HEK293 (cell line): ENCODE results near the gene CENPT.

Experiments used
- EGR2 ChIP-seq: fragments of 450-650 bp; formaldehyde crosslinking; IDR thresholded peaks from 2 replicates; pipeline ENCODE4 v1.5.1; 2016; ENCODE audit warnings: low read depth, missing biosample characterization, missing genetic modification characterization
- HOXC10 ChIP-seq: sonication (generic); formaldehyde crosslinking; IDR thresholded peaks from 2 replicates; pipeline ENCODE4 v1.8.1; 2023; ENCODE audit warnings: mild to moderate bottlenecking, missing genetic modification reagents
- HOXD13 ChIP-seq: sonication (generic); formaldehyde crosslinking; IDR thresholded peaks from 2 replicates; pipeline ENCODE4 v1.8.0; 2022; ENCODE audit warnings: missing genetic modification reagents, borderline replicate concordance
- KLF7 ChIP-seq: fragments of 450-650 bp; formaldehyde crosslinking; IDR thresholded peaks from 2 replicates; pipeline ENCODE4 v1.5.1; 2016; ENCODE audit warnings: missing biosample characterization, missing genetic modification characterization, borderline replicate concordance
- PRDM10 ChIP-seq: fragments of 450-650 bp; formaldehyde crosslinking; IDR thresholded peaks from 2 replicates; pipeline ENCODE4 v1.5.1; 2016; ENCODE audit warnings: missing biosample characterization, missing genetic modification characterization
- SP3 ChIP-seq: fragments of 450-650 bp; formaldehyde crosslinking; IDR thresholded peaks from 2 replicates; pipeline ENCODE4 v1.5.1; 2016; ENCODE audit warnings: missing biosample characterization, missing genetic modification characterization
- ZBTB20 ChIP-seq: fragments of 450-650 bp; formaldehyde crosslinking; IDR thresholded peaks from 2 replicates; pipeline ENCODE4 v1.5.1; 2016; ENCODE audit warnings: missing biosample characterization, missing genetic modification characterization
- ZBTB6 ChIP-seq: fragments of 450-650 bp; formaldehyde crosslinking; IDR thresholded peaks from 2 replicates; pipeline ENCODE4 v1.5.1; 2017; ENCODE audit warnings: missing biosample characterization, missing genetic modification characterization
- ZNF148 ChIP-seq: fragments of 450-650 bp; formaldehyde crosslinking; IDR thresholded peaks from 2 replicates; pipeline ENCODE4 v1.5.0; 2017; ENCODE audit warnings: missing biosample characterization, missing genetic modification characterization, borderline replicate concordance
- ZNF2 ChIP-seq: fragments of 450-650 bp; formaldehyde crosslinking; IDR thresholded peaks from 2 replicates; pipeline ENCODE4 v1.5.1; 2016; ENCODE audit warnings: missing biosample characterization, missing genetic modification characterization
- ZNF211 ChIP-seq: fragments of 450-650 bp; formaldehyde crosslinking; IDR thresholded peaks from 2 replicates; pipeline ENCODE4 v1.5.1; 2016; ENCODE audit warnings: low read depth, missing biosample characterization, missing genetic modification characterization
- ZNF302 ChIP-seq: fragments of 450-650 bp; formaldehyde crosslinking; IDR thresholded peaks from 2 replicates; pipeline ENCODE4 v1.5.1; 2016; ENCODE audit warnings: missing biosample characterization, missing genetic modification characterization, low read depth
- ZNF335 ChIP-seq: fragments of 450-650 bp; formaldehyde crosslinking; conservative IDR thresholded peaks from 2 replicates; pipeline ENCODE4 v1.5.1; 2016; ENCODE audit warnings: missing biosample characterization, missing genetic modification characterization
- ZNF37A ChIP-seq: fragments of 450-650 bp; IDR thresholded peaks from 2 replicates; pipeline ENCODE4 v1.5.1; 2018; ENCODE audit warnings: missing biosample characterization, missing genetic modification characterization
- ZNF585B ChIP-seq: fragments of 450-650 bp; formaldehyde crosslinking; IDR thresholded peaks from 2 replicates; pipeline ENCODE4 v1.5.1; 2016; ENCODE audit warnings: missing biosample characterization, missing genetic modification characterization
- ZNF660 ChIP-seq: fragments of 450-650 bp; IDR thresholded peaks from 2 replicates; pipeline ENCODE4 v1.5.1; 2018; ENCODE audit warnings: missing biosample characterization, mild to moderate bottlenecking, missing genetic modification characterization
- ZXDB ChIP-seq: fragments of 450-650 bp; formaldehyde crosslinking; IDR thresholded peaks from 2 replicates; pipeline ENCODE4 v1.5.1; 2016; ENCODE audit warnings: missing biosample characterization, missing genetic modification characterization
- TF ChIP-seq, protein P1 (sequence below): fragments of 450-650 bp; formaldehyde crosslinking; IDR thresholded peaks from 2 replicates; pipeline ENCODE4 v1.5.1; 2016; ENCODE audit warnings: missing biosample characterization, missing genetic modification characterization, borderline replicate concordance
- TF ChIP-seq, protein P2 (sequence below): fragments of 450-650 bp; formaldehyde crosslinking; IDR thresholded peaks from 2 replicates; pipeline ENCODE4 v1.5.1; 2017; ENCODE audit warnings: missing biosample characterization, mild to moderate bottlenecking, missing genetic modification characterization, moderate library complexity
- TF ChIP-seq, protein P3 (sequence below): fragments of 450-650 bp; IDR thresholded peaks from 2 replicates; pipeline ENCODE4 v1.5.1; 2018; ENCODE audit warnings: missing biosample characterization, mild to moderate bottlenecking, missing genetic modification characterization

The CENPT gene

DNA sequence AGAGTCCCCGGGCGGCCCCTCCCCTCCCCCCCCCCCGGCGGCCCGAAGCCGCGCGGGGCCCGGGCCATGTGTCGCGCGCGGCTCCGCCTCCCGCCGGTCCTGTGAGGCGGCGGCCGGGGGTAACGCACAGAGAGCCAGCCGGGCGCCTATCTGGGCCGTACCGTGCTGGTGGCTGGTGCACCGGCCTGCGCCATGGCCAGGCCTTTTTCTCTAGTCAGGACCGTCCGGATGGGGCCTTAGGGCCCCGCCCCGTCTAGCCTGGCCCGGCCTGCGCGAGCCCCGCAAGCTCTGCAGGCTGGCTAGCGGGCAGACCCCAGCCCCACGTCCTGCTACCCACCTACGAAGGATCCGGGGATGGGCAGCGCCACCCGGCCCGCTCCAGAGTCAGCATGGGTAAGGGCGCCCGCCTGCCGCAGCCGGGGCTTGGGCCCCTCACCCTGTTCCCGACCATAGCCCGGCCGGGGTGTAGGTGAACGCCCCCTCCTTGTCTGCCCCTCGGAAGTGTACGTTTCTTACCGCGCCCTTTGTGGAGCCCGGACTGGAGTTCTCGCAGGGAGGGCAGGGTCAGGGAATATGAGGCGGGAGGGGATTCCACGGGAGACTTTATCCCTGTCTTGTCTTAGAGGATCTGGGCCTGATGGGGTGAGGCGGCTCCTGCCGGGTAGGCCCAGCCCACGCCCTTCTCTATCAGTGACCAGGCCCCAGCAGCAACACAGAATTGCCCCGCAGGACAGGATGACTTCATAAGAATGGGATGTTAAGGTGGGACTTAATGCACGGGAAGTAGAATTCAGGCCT, at the start of gene CENPT (continued):
- TF ChIP-seq ZNF148 (no peak), ZNF37A (no peak), ZNF660 (tag by site-specific recombination) (peak; percentile 46; the same call in 1 of the 2 replicates), HOXC10 (CRISPR knock-in tag) (no peak), EGR2 (tag by site-specific recombination) (peak; percentile 60), HOXD13 (CRISPR knock-in tag) (no peak), PRDM10 (tag by site-specific recombination) (0 out of 2 replicates have a peak, but pooled peaks have one; percentile 25), ZXDB (tag by site-specific recombination) (0 out of 2 replicates have a peak, but pooled peaks have one; percentile 49), ZNF585B (tag by site-specific recombination) (0 out of 2 replicates have a peak, but pooled peaks have one; percentile 3), ZNF302 (tag by site-specific recombination) (no peak), KLF7 (tag by site-specific recombination) (peak; percentile 57; the same call in 1 of the 2 replicates), ZNF335 (peak; percentile 80), SP3 (peak; percentile 55; the same call in 1 of the 2 replicates), ZBTB6 (tag by site-specific recombination) (no peak), ZNF2 (tag by site-specific recombination) (no peak), ZNF211 (tag by site-specific recombination) (no peak), ZBTB20 (tag by site-specific recombination) (0 out of 2 replicates have a peak, but pooled peaks have one; percentile 55)
- TF ChIP-seq, protein P1, sequence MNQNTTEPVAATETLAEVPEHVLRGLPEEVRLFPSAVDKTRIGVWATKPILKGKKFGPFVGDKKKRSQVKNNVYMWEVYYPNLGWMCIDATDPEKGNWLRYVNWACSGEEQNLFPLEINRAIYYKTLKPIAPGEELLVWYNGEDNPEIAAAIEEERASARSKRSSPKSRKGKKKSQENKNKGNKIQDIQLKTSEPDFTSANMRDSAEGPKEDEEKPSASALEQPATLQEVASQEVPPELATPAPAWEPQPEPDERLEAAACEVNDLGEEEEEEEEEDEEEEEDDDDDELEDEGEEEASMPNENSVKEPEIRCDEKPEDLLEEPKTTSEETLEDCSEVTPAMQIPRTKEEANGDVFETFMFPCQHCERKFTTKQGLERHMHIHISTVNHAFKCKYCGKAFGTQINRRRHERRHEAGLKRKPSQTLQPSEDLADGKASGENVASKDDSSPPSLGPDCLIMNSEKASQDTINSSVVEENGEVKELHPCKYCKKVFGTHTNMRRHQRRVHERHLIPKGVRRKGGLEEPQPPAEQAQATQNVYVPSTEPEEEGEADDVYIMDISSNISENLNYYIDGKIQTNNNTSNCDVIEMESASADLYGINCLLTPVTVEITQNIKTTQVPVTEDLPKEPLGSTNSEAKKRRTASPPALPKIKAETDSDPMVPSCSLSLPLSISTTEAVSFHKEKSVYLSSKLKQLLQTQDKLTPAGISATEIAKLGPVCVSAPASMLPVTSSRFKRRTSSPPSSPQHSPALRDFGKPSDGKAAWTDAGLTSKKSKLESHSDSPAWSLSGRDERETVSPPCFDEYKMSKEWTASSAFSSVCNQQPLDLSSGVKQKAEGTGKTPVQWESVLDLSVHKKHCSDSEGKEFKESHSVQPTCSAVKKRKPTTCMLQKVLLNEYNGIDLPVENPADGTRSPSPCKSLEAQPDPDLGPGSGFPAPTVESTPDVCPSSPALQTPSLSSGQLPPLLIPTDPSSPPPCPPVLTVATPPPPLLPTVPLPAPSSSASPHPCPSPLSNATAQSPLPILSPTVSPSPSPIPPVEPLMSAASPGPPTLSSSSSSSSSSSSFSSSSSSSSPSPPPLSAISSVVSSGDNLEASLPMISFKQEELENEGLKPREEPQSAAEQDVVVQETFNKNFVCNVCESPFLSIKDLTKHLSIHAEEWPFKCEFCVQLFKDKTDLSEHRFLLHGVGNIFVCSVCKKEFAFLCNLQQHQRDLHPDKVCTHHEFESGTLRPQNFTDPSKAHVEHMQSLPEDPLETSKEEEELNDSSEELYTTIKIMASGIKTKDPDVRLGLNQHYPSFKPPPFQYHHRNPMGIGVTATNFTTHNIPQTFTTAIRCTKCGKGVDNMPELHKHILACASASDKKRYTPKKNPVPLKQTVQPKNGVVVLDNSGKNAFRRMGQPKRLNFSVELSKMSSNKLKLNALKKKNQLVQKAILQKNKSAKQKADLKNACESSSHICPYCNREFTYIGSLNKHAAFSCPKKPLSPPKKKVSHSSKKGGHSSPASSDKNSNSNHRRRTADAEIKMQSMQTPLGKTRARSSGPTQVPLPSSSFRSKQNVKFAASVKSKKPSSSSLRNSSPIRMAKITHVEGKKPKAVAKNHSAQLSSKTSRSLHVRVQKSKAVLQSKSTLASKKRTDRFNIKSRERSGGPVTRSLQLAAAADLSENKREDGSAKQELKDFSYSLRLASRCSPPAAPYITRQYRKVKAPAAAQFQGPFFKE: peak; percentile 46; the same call in 1 of the 2 replicates
- TF ChIP-seq, protein P2, sequence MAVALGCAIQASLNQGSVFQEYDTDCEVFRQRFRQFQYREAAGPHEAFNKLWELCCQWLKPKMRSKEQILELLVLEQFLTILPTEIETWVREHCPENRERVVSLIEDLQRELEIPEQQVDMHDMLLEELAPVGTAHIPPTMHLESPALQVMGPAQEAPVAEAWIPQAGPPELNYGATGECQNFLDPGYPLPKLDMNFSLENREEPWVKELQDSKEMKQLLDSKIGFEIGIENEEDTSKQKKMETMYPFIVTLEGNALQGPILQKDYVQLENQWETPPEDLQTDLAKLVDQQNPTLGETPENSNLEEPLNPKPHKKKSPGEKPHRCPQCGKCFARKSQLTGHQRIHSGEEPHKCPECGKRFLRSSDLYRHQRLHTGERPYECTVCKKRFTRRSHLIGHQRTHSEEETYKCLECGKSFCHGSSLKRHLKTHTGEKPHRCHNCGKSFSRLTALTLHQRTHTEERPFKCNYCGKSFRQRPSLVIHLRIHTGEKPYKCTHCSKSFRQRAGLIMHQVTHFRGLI: no peak
- TF ChIP-seq, protein P3, sequence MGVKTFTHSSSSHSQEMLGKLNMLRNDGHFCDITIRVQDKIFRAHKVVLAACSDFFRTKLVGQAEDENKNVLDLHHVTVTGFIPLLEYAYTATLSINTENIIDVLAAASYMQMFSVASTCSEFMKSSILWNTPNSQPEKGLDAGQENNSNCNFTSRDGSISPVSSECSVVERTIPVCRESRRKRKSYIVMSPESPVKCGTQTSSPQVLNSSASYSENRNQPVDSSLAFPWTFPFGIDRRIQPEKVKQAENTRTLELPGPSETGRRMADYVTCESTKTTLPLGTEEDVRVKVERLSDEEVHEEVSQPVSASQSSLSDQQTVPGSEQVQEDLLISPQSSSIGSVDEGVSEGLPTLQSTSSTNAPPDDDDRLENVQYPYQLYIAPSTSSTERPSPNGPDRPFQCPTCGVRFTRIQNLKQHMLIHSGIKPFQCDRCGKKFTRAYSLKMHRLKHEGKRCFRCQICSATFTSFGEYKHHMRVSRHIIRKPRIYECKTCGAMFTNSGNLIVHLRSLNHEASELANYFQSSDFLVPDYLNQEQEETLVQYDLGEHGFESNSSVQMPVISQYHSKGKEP (tag by site-specific recombination): no peak
